HG02870 (cell line): ENCODE measurements around the gene CSNK2B.
"Not testable (repeated sequence)": the region's sequence is repeated elsewhere in the genome, so short reads cannot be mapped to it uniquely, and the experiment has no call there.

ENCODE experiments used
- ATAC-seq: cut with Tn5 transposase; IDR thresholded peaks from one replicate; pipeline ENCODE4 v1.9.1; 2021; ENCODE audit warnings: mild to moderate bottlenecking, moderate library complexity; ENCODE audit not compliant: unreplicated experiment

The CSNK2B gene

GRCh38 chr6:31687860-31688693 lies 22.2 kb downstream of the CSNK2B start:
- ATAC-seq = no peak

- ATAC-seq = no peak
These were observed 23.6 kb downstream of the CSNK2B start for GRCh38 chr6:31689249-31690110.

GRCh38 chr6:31690231-31691077 lies 24.6 kb downstream of the CSNK2B start:
- ATAC-seq = no peak

DNA sequence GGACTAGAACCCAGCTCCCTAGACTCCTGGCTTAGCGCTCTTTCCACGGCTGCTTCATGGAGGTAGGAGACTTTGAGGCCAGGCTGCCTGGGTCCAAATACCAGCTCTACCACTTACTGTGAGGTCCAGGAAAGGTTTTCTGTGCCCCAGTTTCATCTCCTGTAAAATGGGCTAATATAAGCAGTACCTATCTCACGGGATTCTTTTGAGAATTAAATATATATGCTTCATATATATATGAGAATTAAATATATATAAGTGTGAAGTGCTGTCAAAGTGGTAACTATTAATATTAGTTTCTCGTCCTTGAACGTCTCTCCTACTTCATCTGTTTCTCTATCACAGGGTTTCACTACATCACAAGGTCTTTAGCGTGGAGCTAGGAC lies 25.2 kb downstream of the CSNK2B start:
- no peak for ATAC-seq

GRCh38 chr6:31691564-31692108 lies 25.8 kb downstream of the CSNK2B start:
- no peak for ATAC-seq

DNA sequence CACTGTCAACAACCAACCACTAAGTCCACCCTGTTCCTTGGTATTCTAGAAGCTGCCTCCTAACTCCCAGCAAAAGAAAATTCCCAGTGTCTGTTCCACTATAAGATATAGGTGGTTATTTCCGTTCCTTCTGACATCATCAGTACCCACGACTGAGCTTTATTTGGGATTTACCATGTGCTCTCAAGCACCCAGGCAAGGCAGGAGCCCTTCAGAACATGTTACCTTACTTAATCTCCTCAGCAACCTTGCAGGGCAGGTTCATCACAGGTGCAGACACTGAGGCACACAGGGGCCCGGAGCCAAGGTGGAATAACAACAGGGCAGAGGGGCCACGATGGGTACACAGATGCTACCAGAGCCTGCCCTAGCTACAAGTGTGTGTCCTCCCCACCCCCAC lies 26.5 kb downstream of the CSNK2B start:
- no peak for ATAC-seq

- ATAC-seq = no peak
These were observed 27.0 kb downstream of the CSNK2B start for GRCh38 chr6:31692886-31693285.

DNA sequence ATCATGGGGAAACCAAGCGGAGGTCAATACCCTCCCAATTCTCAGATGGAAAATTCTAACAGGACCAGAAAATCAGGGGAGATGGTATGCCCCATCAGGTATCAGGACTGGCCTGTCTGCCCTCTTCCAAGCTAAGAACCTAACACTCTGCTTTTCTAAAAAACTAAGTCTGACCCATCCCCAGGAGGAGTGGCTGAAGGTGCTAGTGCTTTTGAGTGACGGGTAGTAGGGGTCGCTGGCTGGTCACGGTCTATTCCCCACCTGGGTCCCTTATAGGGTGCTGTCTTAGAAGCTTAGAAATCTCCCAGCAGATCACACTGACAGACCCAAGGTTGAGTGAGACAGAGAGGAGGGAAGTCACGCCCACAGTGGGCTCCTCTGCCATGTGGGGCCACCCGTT lies 27.7 kb downstream of the CSNK2B start:
- no peak for ATAC-seq

GRCh38 chr6:31697555-31697954 lies 31.7 kb downstream of the CSNK2B start:
- ATAC-seq = no peak

GRCh38 chr6:31700740-31701401 lies 35.0 kb downstream of the CSNK2B start:
- ATAC-seq = no peak

DNA sequence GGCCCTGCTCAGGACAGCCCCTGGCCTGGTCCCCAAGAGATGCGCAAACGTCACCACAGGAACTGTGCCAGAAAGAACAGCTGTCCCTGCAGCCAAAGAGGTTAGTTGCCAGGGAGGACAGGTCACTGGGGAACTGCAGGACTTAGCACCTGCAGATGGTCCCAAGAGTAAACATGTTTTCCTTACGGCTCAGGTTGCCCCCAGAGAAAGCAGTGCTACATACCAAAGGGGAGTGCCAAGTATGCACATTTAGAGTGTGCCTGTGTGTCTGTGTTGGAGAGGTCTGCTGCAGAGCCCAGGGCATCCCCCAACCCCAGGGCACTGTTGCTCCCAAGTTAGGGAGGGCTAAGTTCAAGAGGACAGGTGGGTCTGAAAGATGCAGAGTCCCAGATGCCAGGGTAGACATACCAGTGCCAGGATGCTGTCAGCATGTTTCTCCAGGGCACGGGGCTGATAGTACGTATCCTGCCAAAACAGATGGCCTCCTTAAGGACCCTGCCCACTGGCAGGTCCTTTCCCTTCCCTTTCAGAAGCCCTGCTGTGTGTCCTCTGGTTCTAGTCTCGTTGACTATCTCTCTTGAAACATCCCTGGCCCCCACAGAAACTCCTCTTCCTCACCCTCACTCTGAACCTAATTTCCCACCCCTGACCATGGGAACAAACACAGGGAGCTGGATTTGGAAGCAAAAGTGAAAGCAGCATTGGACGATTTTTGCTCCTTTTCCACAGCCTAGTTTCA lies 36.0 kb downstream of the CSNK2B start:
- no peak for ATAC-seq

DNA sequence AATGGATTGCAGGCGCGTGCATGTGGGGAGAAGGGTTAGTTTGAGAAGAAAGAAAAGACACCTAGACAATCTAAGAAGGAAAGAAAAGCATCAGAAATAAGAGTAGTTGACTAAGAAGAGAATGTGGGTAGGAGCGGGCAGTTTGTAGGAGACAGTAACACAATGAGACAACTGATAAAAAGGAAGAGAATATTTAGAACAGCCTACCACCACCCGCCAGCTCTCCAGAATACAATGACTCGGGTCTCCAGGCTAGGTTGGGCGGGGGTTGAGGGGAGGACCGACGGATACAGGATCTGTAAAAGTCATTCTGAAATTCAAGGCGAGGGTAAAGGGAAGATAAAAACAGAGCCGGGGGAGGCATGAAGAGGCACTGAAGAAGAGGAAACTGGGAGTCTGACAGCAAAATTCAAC lies 36.5 kb downstream of the CSNK2B start:
- ATAC-seq = no peak

GRCh38 chr6:31702819-31703716 lies 37.2 kb downstream of the CSNK2B start, which contains the start of gene ABHD16A:
Gene ABHD16A, minus strand, starts transcription at chr6:31703324. Its CDS starts 43 bp downstream, at chr6:31703281.
- peak; percentile 81 for ATAC-seq

DNA sequence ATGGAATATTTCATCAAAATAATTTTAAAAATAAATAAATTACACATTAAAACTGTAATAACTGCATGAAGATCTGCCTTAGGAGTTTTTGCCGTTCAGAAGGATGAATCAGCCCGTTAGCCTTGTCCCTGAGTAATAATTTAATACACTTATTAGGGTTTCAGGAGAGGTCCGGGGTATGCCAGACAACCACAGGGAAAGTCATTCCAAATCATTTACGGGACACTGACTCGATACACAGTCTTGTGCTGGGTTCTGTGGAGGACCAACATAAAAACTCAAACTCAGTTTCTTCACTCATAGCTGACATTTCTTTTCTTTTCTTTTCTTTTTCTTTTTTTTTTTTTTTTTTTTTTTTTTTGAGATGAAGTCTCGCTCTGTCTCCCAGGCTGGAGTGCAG lies 40.1 kb downstream of the CSNK2B start:
- no peak for ATAC-seq

GRCh38 chr6:31706599-31706998 lies 40.7 kb downstream of the CSNK2B start, which contains the start of gene LY6G6F:
Gene LY6G6F, plus strand, starts transcription at chr6:31706866. Its CDS starts 41 bp downstream, at chr6:31706907.
- ATAC-seq = no peak

DNA sequence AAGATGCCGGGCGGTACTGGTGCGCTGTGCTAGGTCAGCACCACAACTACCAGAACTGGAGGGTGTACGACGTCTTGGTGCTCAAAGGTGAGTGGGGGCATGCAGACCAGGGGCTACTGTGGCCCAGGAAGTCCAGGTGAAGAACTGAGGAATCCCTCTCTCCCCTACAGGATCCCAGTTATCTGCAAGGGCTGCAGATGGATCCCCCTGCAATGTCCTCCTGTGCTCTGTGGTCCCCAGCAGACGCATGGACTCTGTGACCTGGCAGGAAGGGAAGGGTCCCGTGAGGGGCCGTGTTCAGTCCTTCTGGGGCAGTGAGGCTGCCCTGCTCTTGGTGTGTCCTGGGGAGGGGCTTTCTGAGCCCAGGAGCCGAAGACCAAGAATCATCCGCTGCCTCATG lies 41.8 kb downstream of the CSNK2B start:
- no peak for ATAC-seq

- no peak for ATAC-seq
These were observed 42.3 kb downstream of the CSNK2B start for GRCh38 chr6:31708224-31708623.

DNA sequence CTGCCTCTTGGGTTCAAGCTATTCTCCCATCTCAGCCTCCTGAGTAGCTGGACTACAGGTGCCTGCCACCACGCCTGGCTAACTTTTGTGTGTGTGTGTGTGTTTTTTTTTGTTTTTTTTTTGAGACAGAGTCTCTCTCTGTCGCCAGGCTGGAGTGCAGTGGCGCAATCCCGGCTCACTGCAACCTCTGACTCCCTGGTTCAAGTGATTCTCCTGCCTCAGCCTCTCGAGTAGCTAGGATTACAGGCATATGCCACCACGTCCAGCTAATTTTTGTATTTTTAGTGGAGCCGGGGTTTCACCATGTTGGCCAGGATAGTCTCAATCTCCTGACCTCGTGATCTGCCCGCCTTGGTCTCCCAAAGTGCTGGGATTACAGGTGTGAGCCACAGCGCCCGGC lies 43.3 kb downstream of the CSNK2B start:
- ATAC-seq = not testable (repeated sequence)
